ENCODE measurements around the gene SLX9.

DNA sequence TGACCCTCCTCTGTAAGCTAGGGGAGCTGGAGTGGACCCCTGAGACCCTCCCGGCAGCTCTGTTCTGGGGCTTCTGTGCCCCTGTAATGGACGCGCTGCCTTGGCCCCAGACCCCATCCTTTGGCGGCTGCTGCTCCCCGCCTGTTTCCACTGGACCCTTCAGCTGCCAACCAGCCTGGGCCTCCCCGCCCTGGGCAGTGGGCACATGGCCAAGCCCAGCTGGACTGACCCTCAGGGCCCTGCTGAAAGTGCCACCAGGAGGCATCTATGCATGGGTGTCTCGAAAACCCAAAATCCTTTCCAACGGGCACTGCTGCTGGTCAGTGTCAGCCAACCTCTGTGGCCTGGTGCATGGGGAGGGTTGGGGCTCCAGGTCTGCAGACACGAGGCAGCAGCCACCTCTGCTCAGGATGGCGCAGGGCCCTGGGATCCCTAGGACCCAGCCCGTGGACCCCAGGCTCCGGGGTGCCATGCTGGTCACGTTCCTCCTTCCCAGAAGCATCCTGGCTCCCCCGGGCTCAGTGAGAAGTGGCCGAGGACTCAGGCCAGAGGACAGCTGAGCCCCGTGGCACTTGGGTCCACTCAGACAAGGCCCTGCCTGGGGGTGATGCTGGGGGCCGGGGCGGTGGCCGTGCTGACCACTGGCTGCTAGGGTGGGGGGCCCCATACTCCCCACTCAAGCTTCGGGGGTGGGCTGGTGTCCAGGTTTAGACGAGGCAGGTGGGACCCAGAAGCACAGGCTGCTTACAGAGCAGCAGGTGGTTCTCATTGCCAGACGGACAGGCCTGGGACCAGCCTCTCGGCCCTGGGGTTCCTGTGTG, 46.9 kb downstream of the SLX9 start:
- TF ChIP-seq ZNF274 (IDR thresholded peaks at IDR 0.05; ENCODE audit: low read depth, low read length) (no peak), SUZ12 (IDR thresholded peaks at IDR 0.05; ENCODE audit: extremely low read depth, insufficient read depth, insufficient read length) (no peak)

Measured in NT2/D1 (cell line).